Measurements from ENCODE around the gene IVL.

GRCh38 chr1:152946248-152946647 lies 37.9 kb downstream of the IVL start:
- TF ChIP-seq REST (IDR thresholded peaks at IDR 0.05; ENCODE audit: insufficient read depth in 1 of 2, low read depth in 2 of 2, low read length in 1 of 2): no peak
- no peak for TF ChIP-seq CTCF (IDR thresholded peaks at IDR 0.05)
- TF ChIP-seq SIN3A (IDR thresholded peaks at IDR 0.05; ENCODE audit: borderline replicate concordance, insufficient read depth, low read depth, low read length): no peak
- no peak for TF ChIP-seq TCF7L2 (IDR thresholded peaks at IDR 0.05; ENCODE audit: low read depth, low read length)
- no peak for TF ChIP-seq POLR2AphosphoS5 (IDR thresholded peaks at IDR 0.05; ENCODE audit: low read depth, low read length)

All from Panc1 (cell line).